Caki2 (cell line): ENCODE data around the gene CCDC17. TPM values are rescaled to one million over a fixed set of nuclear protein-coding genes. Genes with fewer than 3 reads are reported as not detected.
"Not testable (repeated sequence)": the region's sequence is repeated elsewhere in the genome, so short reads cannot be mapped to it uniquely, and the experiment has no call there.

ENCODE experiments used
- DNase-seq: peaks from one replicate; pipeline ENCODE4 v3.0.0-alpha.2; 2015; ENCODE audit warnings: low read depth
- in situ Hi-C: cut with HindIII; loops from 2 replicates; pipeline ENCODE4 v1.10.0; 2016; ENCODE audit warnings: low sequenced_read_pairs, low pct_unique_long_range_greater_than_20kb, mixed read lengths
- total RNA-seq: library from RNA; depleted of rRNA; stranded (reverse); fragments of >200 nt; shearing (Covaris generic); gene quantifications from 2 replicates; pipeline ENCODE4 v1.2.3, GENCODE V29; 2014; ENCODE audit warnings: low replicate concordance

Gene CCDC17
- total RNA-seq, 1 experiment from 2014 or later = 0.10 TPM

- in situ Hi-C loops = no loop called here
- no peak for DNase-seq
Measured at GRCh38 chr1:45629035-45629434, 5.2 kb upstream of the CCDC17 start.

DNA sequence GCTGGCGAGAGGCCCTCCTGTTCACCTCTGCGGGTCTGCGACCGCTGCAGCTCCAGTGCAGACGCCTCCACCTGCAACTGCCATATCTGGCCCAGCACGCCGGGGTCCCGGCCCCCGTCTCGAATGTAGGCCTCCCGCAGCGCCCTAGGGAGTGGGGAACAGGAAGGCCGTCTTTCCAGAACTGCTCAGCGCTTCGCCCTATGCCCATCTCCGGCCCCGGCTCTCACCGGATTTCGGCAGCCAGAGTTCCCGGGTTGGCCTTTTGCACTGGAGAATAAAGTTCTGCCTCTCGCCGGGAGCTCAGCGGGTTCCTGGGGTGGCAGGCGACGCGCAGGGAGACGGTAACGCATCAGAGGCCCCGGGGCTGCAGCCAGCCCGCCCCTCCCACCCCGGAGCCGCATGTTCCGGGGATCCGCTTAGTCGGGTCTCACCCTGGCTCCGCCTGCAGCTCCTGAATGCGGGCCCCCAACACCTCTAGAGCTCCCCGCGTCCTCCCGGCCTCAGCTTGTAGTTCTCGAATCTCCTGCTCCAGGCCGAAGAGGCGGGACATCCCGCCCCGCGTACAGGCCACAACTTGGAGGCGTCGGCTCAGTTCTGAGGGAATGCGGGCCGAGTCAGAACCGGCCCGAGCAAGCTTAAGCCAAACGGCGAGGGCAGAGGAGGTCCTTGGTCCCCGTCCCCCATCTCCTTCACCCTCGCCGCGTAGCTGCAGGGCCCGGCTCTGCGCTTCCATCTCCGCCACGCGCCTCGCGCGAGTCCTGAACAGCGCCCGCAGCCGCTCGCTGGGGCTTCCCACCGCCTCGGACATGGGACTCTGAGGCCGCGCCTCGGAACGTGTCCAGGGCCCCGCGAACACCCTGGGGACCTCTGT lies 1.1 kb downstream of the CCDC17 start:
- no peak for DNase-seq
- in situ Hi-C loops = no loop called here

GRCh38 chr1:45621895-45622523 lies 1.8 kb downstream of the CCDC17 start:
- in situ Hi-C loops = no loop called here
- no peak for DNase-seq

GRCh38 chr1:45621501-45621836 lies 2.4 kb downstream of the CCDC17 start:
- in situ Hi-C loops = no loop called here
- no peak for DNase-seq

GRCh38 chr1:45620588-45621500 lies 3.0 kb downstream of the CCDC17 start:
- DNase-seq = no peak
- in situ Hi-C loops = no loop called here

DNA sequence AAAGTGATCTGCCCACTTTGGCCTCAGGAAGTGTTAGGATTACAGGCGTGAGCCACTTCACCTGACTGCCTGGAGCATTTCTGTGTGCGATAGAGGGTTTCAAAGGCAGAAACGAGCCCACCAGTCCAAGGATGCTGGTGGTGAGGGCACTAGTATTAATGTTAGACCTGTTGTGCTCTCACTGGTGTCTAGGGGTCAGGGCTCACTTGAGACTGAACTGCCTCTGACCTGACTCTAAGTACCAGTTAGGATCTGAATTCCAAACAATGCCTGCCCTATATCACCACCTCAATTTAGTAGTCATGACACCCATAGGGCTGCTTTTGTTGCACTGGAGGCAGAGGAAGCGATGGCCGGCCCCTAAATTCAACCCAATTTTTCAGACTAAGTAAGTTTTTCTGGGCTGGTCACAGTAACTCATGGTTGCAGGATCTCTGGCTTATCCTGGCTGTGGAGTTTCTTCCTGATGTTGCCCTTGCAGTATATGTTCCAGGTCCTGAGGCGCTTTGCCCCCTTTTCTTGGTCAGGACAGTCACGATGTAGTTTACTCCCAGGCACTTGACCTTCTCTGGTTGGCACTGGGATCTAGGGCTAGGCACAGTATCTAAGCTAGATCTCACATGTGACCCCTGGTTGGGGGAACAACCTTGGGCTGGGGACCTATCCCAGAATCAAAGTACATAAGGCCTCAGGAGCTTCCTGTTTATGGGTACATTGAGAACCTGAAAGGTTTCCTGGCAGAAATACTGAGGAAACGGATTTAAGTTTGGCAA lies 4.5 kb downstream of the CCDC17 start:
- in situ Hi-C loops = no loop called here

GRCh38 chr1:45617618-45618017 lies 6.2 kb downstream of the CCDC17 start:
- in situ Hi-C loops = no loop called here
- no peak for DNase-seq

More for the DNA sequence above, 4.5 kb downstream of the CCDC17 start:
- DNase-seq = no peak

DNA sequence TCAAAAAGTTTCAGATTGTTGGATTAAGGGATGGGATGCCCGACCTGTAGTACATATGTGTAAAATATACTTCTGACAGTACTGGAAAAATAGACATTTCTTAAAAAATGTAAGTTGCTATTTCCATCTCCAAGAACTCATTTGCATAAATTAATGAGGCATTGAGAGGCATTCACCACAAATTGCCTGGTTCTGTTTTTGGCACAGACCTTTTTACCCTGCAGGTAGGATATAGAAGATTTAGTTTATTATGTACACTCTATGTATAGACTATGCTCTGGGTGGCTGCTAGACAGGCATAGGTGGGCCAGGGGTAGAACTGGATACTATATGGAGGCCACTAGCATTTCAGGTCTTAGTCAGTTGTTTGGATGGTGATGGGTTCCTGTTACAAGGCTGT lies 8.0 kb downstream of the CCDC17 start:
- no peak for DNase-seq
- in situ Hi-C loops = no loop called here

DNA sequence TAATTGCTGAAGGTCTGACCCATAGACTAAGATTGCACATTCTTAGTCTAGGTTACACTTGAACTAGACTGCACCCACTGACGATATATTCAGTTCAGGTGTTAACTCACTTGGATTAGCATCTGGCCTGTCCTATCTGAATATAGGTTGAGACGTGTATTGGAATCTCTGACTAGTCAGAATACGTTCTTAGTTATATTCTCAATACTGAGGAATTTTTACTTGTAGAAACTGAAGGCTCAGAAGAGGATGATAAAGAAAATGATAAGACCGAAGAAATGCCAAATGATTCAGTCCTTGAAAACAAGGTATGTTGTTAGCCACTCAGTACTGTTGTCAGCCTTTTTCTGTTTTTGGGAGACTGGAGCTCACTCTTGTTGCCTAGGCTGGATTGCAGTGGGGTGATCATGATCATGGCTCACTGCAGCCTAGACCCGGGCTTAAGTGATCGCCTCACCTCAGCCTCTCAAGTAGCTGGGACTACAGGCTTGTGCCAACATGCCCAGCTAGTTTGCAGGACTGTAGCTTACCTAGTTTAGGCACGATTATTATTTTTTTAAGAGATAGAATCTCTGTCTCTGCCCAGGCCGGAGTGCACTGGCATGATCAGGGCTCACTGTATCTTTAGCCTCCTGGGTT lies 10.8 kb downstream of the CCDC17 start:
- no peak for DNase-seq
- in situ Hi-C loops = no loop called here

- in situ Hi-C loops = no loop called here
- no peak for DNase-seq
Measured at GRCh38 chr1:45610589-45611226, 13.1 kb downstream of the CCDC17 start.

DNA sequence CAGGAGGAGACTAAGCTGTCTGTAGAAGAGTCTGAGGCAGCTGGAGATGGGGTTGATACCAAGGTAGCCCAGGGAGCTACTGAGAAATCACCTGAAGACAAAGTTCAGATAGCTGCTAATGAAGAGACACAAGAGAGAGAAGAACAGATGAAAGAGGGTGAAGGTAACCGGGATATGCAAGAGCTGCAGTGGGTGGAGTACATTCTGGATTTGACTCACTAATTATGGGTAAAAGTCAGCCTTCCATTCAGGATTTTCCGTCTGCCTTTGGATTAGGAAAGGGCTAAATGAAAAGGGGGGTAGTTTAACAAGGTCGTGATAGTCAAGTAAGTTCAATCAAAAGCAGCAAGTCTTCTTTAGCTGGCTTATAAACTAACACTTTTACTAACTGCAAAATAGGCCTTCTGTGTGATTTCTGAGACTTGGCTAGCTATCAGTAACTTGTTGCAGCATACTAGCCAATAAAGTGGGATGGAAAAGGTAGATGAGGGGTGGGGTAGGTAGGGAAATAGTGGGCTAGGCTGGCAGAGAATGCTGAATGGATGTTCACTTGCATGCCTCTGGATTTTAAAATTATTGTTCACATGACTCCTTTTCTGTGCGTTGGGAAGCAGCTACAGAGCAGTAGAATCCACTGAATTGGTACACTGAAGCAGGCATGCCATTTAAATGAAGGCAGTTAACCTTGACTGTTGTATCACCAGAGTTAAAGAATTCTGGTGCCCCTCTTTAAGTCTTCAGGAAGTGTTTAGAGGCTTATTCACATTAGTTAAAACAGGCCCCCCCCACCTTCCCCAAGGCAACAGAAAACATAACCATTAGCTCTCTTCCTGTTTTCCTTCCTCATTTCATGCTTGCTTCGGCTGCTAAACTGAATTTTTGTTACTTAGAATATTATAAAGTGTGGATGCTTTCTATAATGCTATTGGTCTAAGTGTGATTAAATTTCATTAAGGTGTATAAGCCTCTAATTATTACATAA lies 15.4 kb downstream of the CCDC17 start:
- in situ Hi-C loops = no loop called here
- no peak for DNase-seq

GRCh38 chr1:45607404-45608074 lies 16.3 kb downstream of the CCDC17 start:
- no peak for DNase-seq
- in situ Hi-C loops = no loop called here

- DNase-seq = no peak
Measured at GRCh38 chr1:45604239-45604638, 19.6 kb downstream of the CCDC17 start.

DNA sequence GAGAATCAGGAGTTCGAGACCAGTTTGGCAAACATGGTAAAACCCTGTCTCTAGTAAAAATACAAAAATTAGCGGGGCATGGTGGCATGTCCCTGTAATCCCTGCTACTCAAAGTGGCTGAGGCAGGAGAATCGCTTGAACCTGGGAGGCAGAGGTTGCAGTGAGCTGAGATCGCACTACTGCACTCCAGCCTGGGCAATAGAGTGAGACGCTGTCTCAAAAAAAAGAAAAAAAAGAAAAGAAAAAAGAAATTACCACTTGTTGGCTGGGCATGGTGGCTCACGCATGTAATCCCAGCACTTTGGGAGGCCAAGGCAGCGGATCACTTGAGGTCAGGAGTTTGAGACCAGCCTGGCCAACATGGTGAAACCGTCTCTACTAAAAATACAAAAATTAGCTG lies 27.1 kb downstream of the CCDC17 start:
- DNase-seq, in situ Hi-C loops: not testable (repeated sequence)

More at GRCh38 chr1:45604239-45604638, 19.6 kb downstream of the CCDC17 start:
- in situ Hi-C loops = no loop called here

GRCh38 chr1:45594412-45594811 lies 29.4 kb downstream of the CCDC17 start:
- in situ Hi-C loops = no loop called here
- DNase-seq = no peak

DNA sequence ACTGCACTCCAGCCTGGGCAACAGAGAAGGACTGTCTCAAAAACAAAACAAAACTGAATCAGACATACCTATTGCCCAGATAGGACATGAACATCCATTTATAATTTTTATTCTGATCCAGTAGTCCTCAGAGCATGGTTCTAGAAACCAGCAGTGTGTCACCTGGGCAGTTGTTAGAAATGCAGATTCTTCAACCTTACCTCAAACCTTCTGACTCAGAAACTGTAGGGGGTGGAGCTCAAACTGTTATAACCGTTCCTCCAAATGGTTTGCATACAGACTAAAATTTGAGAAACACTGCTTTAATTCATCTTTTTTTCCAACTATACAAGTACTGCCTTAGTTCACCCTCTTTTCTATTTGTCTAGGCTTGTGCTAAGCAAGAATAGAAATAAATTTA lies 34.0 kb downstream of the CCDC17 start:
- in situ Hi-C loops = no loop called here
- peak; percentile 27 for DNase-seq
